Omental fat pad (tissue), 4 donors: ENCODE data around the gene TNFRSF14. TPM values are rescaled to one million over a fixed set of nuclear protein-coding genes. Genes with fewer than 3 reads are reported as not detected.

Experiments used
- ATAC-seq: fragments of 150-250 bp; one replicate; pipeline ENCODE4 v1.9.1; 2016; ENCODE audit warnings: mild to moderate bottlenecking, moderate library complexity; ENCODE audit not compliant: low FRiP score
- DNase-seq: peaks from one replicate; pipeline ENCODE4 v3.0.0-alpha.2; 2019; ENCODE audit warnings: low spot score
- total RNA-seq, 4 donors: library from RNA; depleted of rRNA; stranded (reverse); fragments of >200 nt; gene quantifications; one replicate each; pipeline ENCODE4 v1.1.0, GENCODE V29; 2016
- TF ChIP-seq, protein P1 (sequence below), 3 donors: fragments of 450-650 bp; IDR thresholded peaks; one replicate each; pipeline ENCODE4 v1.5.1; 2016 to 2017; ENCODE audit warnings: antibody characterized with exemption in 3 of 3, mild to moderate bottlenecking in 3 of 3, moderate library complexity in 2 of 3

Gene TNFRSF14
- total RNA-seq, 4 donors from 2014 or later: 26.6 to 108 (median 41.5) TPM

DNA sequence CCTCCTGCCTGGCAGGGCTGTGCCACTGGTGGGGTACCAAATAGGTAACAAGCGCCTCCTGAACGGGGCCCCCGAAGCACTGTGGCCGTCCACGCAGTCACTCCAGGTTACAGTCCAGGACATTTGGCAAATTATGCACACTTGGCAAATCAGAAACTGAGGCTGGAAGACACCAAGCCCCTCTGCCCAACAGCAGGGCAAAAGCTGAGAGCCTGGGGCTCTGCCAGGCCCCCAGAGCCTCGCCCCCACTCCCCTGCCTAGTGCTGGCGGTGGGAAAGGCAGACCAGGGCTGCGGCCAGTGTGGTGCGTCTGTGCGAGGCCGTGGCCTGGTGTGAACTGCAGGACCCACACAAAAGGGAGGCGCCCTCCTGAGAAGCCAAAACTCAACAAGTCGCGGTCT lies 39.2 kb upstream of the TNFRSF14 start:
- TF ChIP-seq, protein P1, sequence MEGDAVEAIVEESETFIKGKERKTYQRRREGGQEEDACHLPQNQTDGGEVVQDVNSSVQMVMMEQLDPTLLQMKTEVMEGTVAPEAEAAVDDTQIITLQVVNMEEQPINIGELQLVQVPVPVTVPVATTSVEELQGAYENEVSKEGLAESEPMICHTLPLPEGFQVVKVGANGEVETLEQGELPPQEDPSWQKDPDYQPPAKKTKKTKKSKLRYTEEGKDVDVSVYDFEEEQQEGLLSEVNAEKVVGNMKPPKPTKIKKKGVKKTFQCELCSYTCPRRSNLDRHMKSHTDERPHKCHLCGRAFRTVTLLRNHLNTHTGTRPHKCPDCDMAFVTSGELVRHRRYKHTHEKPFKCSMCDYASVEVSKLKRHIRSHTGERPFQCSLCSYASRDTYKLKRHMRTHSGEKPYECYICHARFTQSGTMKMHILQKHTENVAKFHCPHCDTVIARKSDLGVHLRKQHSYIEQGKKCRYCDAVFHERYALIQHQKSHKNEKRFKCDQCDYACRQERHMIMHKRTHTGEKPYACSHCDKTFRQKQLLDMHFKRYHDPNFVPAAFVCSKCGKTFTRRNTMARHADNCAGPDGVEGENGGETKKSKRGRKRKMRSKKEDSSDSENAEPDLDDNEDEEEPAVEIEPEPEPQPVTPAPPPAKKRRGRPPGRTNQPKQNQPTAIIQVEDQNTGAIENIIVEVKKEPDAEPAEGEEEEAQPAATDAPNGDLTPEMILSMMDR (IDR thresholded peaks at IDR 0.05): no peak
- DNase-seq (no peak), ATAC-seq (no peak)

DNA sequence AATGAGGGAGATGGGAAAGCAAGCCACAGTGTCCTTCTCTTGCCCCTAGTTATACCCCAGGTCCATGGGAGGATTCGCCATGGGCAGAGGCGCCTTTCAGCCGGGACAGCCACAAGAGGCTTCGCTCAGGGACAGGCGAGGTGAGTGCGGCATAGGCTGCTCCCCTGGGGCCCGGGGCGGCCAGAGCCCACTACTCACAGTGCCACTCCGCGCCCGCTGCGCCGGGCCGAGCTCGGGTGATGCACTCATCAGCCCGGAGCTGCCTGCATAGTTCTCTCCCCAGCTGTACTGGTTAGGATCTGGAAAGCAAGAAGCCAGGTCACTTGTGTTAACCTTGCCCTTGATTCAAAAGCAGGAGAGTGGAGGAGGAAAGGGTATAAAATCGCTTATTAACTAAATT lies 38.2 kb upstream of the TNFRSF14 start:
- ATAC-seq (no peak), DNase-seq (no peak)
- TF ChIP-seq, protein P1 (IDR thresholded peaks at IDR 0.05): no peak

DNA sequence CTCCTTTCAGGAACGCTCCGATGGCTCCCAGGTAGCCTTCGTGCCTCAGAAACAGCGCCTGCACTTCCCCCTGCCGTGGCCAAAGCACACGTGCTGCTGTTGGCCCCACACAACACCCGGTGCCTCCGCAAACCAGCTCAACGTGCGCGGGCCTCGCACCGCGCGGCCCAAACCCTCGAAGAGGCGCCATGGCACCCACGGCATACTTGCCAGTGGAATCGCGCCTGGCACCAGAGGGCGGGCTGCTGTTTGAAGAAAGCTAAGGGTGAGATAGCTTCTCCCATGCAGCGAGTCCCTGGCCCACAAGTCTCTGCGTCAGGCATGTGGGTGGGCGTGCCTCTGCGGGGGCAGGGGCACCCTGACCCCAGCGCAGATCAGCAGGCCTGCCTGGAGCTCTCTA lies 37.6 kb upstream of the TNFRSF14 start:
- TF ChIP-seq, protein P1 (IDR thresholded peaks at IDR 0.05): no peak
- no peak for DNase-seq
- ATAC-seq: no peak

DNA sequence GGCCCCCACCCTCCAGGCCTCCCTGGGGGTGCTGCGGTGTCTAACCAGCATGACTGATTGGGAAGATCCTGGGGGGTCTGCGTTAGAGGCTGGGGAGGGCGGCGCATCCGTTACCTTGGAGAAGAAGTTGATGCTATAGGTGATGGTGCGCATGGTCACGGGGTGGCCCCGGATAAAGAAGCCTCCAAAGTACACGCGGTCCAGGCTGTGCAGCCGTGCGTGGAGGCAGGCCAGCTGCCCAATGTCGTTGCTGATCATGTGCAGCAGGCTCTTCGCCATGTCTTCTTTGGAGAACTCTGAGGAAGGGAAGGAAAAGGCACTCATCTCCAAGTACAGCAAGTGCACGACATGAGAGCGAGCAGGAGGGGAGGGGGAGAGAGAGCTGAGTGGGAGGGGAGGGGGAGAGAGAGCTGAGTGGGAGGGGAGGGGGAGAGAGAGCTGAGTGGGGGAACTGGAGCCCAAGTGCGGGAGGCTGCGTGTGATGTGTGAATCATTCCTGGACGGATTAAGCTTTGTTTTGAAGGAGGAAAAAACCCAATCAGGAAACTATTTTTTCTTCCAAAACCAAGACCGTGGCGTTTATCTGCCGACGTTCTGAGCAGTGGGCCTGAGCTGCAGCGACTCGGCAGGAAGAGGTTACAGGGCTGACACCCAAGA lies 37.0 kb upstream of the TNFRSF14 start:
- DNase-seq: no peak
- no peak for ATAC-seq
- TF ChIP-seq, protein P1 (IDR thresholded peaks at IDR 0.05): no peak

DNA sequence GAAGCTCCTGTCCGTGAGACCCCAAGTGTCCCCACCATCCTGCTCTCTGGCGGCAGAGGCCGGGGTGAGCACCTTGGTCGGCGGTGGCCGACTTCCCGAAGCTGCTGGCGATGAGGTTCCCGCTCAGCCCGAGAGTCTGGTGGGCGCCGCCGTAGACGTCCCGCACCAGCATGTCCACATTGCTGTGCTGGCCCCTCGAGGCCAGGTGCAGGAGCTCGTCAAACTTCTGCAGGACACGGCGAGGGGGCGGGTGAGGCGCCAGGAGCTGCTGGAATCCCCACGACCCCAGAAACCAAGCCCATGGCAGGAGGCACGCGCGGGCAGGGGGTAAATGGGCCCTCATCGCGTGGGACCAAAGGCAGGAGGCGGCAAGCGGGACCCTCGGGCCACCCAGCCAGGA lies 36.4 kb upstream of the TNFRSF14 start:
- no peak for DNase-seq
- TF ChIP-seq, protein P1 (IDR thresholded peaks at IDR 0.05): no peak
- no peak for ATAC-seq

DNA sequence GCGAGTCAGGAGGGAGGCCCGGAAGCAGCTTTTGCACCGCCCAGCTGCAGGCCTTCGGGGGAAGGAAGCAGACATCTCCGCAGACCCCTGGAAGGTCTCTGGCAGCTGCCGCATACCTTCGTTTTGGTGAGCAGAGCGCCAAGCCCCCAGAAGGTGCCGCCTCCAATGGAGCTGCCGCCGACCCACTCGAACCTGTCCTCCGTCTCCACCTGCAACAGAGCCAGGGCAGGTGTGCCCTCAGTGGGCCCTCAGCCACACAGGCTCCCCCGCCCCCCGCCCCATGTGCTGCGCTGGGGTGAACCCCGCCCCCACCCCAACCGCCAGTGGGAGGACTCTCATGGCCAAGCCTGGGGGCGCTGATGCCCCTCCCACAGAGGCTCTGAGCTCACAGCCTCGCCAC lies 36.0 kb upstream of the TNFRSF14 start:
- DNase-seq (no peak), ATAC-seq (no peak)
- TF ChIP-seq, protein P1 (IDR thresholded peaks at IDR 0.05): no peak

DNA sequence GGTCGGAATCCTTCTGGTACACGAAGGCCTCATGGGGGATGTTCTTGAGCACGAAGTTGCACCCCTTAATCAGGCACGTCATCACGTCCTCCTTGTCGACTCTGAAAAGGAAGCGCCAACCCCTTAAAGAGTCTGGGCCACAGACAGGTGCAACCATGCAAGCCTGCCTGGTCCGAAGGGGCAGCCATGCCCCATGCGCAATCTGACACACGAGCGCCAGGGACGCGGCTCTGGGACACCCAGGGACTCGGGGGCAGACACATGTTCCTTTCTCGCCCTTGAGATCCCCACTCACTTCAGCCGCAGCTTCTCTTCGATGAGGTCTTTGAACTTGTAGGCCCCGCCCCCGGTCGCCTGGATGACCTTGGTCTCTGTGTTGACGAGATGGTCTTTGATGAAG lies 35.4 kb upstream of the TNFRSF14 start:
- DNase-seq: no peak
- ATAC-seq: no peak
- TF ChIP-seq, protein P1 (IDR thresholded peaks at IDR 0.05): no peak
